Panc1 (cell line): ENCODE measurements around the gene ACCS. TPM values are rescaled to one million over a fixed set of nuclear protein-coding genes. Genes with fewer than 3 reads are reported as not detected.

Experiments used
- ATAC-seq: fragments of 200-7000 bp; cut with Tn5 transposase; 2 replicates; pipeline ENCODE4 v1.9.1; 2020; ENCODE audit warnings: mild to moderate bottlenecking, moderate library complexity
- BruUV-seq: library from RNA; stranded (reverse); fragments of 400-500 nt; replicated peaks from 2 replicates; lab custom pipeline; 2021; lab: Mats Ljungman, UMichigan
- CTCF ChIA-PET: fragments of 300-600 bp; sonication (Branson Sonifier 250); formaldehyde crosslinking; loops from one replicate; lab custom pipeline; 2022; ENCODE audit warnings: antibody characterized with exemption; lab: Charles Lee
- POLR2A ChIA-PET: fragments of 300-600 bp; sonication (Branson Sonifier 250); formaldehyde crosslinking; loops from one replicate; lab custom pipeline; 2022; ENCODE audit warnings: antibody characterized with exemption; lab: Charles Lee
- DNase-seq: peaks from one replicate; pipeline ENCODE4 v3.0.0-alpha.2; 2010; ENCODE audit warnings: low read depth, low spot score
- H3K27ac ChIP-seq: 2 replicates; pipeline ENCODE4 v1.5.1; 2011; ENCODE audit warnings: mild to moderate bottlenecking, low read length, inconsistent platforms
- H3K27me3 ChIP-seq: fragments of 200-500 bp; sonication (Bioruptor generic); 2 replicates; pipeline ENCODE4 v1.6.0; 2014; ENCODE audit warnings: low read length, inconsistent platforms; ENCODE audit not compliant: control insufficient read depth, insufficient read depth
- H3K36me3 ChIP-seq: fragments of 200-500 bp; sonication (Bioruptor generic); 2 replicates; pipeline ENCODE4 v1.5.1; 2014; ENCODE audit warnings: inconsistent platforms, mild to moderate bottlenecking, low read length, moderate library complexity; ENCODE audit not compliant: control insufficient read depth, insufficient read depth
- H3K4me1 ChIP-seq: 2 replicates; pipeline ENCODE4 v1.5.1; 2011; ENCODE audit warnings: inconsistent platforms, mild to moderate bottlenecking, low read length, moderate library complexity; ENCODE audit not compliant: control insufficient read depth, insufficient read depth
- H3K4me3 ChIP-seq, 2 experiments: 2 replicates each; pipeline ENCODE4 v1.5.1; 2011 to 2012; ENCODE audit warnings: low read depth in 2 of 2, low read length in 2 of 2, mild to moderate bottlenecking in 2 of 2, inconsistent platforms in 1 of 2, moderate library complexity in 1 of 2
- H3K9me3 ChIP-seq: fragments of 200-500 bp; sonication (Bioruptor generic); 2 replicates; pipeline ENCODE4 v1.5.1; 2014; ENCODE audit warnings: low read depth, mild to moderate bottlenecking, inconsistent platforms, low read length, moderate library complexity; ENCODE audit not compliant: control insufficient read depth, insufficient read depth
- POLR2AphosphoS5 ChIP-seq: IDR thresholded peaks from 2 replicates; pipeline ENCODE4 v1.6.1; 2012; ENCODE audit warnings: mild to moderate bottlenecking, low read depth, low read length, moderate library complexity
- SIN3A ChIP-seq: IDR thresholded peaks from 2 replicates; pipeline ENCODE4 v1.6.1; 2012; ENCODE audit warnings: low read depth, mild to moderate bottlenecking, low read length, moderate library complexity, borderline replicate concordance; ENCODE audit not compliant: insufficient read depth
- TCF7L2 ChIP-seq: IDR thresholded peaks from 2 replicates; pipeline ENCODE4 v1.6.1; 2011; ENCODE audit warnings: mild to moderate bottlenecking, low read depth, low read length, inconsistent platforms
- in situ Hi-C: cut with HindIII; loops from 2 replicates; pipeline ENCODE4 v1.10.0; 2016; ENCODE audit warnings: low sequenced_read_pairs, low pct_unique_long_range_greater_than_20kb
- intact Hi-C: fragments of 100-400 bp; cut with micrococcal nuclease; formaldehyde crosslinking; loops from one replicate; pipeline ENCODE4 v1.10.0; 2022; ENCODE audit not compliant: unreplicated experiment
- total RNA-seq: library from RNA; stranded (reverse); gene quantifications from one replicate; pipeline ENCODE4 v1.2.1, GENCODE V29; 2021; ENCODE audit not compliant: unreplicated experiment
- TF ChIP-seq, protein P1 (sequence below): fragments of 450-650 bp; IDR thresholded peaks from 2 replicates; pipeline ENCODE4 v1.5.1; 2017; ENCODE audit warnings: mild to moderate bottlenecking
- TF ChIP-seq, protein P2 (sequence below), 2 experiments: IDR thresholded peaks; 2 replicates each; pipeline ENCODE4 v1.6.1; 2011 to 2012; ENCODE audit warnings: low read depth in 2 of 2, control low read depth in 1 of 2, low read length in 1 of 2, mild to moderate bottlenecking in 1 of 2, moderate library complexity in 1 of 2; ENCODE audit not compliant: insufficient read depth in 1 of 2

ACCS gene
- total RNA-seq, 1 experiment from 2014 or later, result 38.0 TPM

DNA sequence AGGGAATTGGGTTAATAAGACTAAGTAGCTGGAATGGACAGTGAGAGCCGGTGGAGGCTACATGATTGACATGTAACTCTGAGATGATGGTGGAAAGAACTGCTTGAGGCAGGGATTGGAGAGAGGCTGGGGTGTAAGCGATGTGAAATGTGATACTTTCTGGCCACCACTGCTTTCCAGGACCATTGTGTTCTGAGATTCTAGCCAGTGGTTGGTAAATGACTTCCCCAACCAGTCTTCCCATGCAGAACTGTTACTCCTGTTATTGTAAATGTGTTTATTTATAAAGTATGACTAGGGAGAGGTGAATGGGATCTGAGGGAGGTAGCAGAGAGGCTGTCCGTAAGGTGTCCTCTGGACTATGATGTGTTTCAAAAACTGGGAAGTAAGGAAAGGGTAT is 47.5 kb downstream of the ACCS start:
- H3K9me3 ChIP-seq, result no peaks in the 10 kb centered on the region
- intact Hi-C loops, result no loop called here

DNA sequence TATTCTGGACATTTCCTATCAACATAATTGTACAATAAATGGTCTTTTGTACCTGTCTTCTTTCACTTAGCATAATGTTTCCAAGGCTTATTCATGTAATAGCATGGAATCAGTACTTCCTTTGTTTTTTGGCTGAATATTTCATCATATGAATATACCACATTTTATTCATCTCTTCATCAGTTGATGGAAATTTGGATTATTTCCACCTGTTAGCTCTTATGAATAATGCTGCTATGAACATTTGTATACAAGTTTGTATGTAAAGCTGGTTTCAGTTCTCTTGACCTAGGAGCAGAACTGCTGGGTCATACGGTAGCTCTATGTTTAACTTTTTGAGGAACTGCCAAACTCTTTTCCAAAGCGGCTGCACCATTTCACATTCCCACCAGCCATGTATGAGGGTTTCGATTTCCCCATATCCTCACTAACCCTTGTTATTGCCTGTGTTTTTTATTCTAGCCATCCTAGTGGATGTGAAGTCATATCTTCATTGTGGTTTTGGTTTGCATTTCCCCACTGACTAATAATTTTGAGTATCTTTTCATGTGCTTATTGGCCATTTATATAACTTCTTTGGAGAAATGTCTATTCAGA is 50.3 kb downstream of the ACCS start:
- no peak for ATAC-seq
- Histone ChIP-seq H3K27me3 (no peaks in the 10 kb centered on the region), H3K4me1 (no peaks in the 10 kb centered on the region), H3K9me3 (no peaks in the 10 kb centered on the region), H3K4me3 (no peak overlapping the region), H3K27ac (no peak overlapping the region), H3K36me3 (no peaks in the 10 kb centered on the region; the same call in 1 of the 2 replicates)
- no TSS peak for BruUV-seq
- CTCF ChIA-PET, result no interaction called here
- intact Hi-C loops (no loop called here), in situ Hi-C loops (no loop called here)
- DNase-seq, result no peak
- POLR2A ChIA-PET, result interaction anchor here (0.7 kb wide), 1 partner anchor 265 kb away, joined by 6 read pairs; no protein-coding TSS in a partner anchor
- TF ChIP-seq TCF7L2 (no peak), SIN3A (no peak), POLR2AphosphoS5 (no peak)
- TF ChIP-seq, protein P1, sequence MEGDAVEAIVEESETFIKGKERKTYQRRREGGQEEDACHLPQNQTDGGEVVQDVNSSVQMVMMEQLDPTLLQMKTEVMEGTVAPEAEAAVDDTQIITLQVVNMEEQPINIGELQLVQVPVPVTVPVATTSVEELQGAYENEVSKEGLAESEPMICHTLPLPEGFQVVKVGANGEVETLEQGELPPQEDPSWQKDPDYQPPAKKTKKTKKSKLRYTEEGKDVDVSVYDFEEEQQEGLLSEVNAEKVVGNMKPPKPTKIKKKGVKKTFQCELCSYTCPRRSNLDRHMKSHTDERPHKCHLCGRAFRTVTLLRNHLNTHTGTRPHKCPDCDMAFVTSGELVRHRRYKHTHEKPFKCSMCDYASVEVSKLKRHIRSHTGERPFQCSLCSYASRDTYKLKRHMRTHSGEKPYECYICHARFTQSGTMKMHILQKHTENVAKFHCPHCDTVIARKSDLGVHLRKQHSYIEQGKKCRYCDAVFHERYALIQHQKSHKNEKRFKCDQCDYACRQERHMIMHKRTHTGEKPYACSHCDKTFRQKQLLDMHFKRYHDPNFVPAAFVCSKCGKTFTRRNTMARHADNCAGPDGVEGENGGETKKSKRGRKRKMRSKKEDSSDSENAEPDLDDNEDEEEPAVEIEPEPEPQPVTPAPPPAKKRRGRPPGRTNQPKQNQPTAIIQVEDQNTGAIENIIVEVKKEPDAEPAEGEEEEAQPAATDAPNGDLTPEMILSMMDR, result no peak
- TF ChIP-seq, protein P2, sequence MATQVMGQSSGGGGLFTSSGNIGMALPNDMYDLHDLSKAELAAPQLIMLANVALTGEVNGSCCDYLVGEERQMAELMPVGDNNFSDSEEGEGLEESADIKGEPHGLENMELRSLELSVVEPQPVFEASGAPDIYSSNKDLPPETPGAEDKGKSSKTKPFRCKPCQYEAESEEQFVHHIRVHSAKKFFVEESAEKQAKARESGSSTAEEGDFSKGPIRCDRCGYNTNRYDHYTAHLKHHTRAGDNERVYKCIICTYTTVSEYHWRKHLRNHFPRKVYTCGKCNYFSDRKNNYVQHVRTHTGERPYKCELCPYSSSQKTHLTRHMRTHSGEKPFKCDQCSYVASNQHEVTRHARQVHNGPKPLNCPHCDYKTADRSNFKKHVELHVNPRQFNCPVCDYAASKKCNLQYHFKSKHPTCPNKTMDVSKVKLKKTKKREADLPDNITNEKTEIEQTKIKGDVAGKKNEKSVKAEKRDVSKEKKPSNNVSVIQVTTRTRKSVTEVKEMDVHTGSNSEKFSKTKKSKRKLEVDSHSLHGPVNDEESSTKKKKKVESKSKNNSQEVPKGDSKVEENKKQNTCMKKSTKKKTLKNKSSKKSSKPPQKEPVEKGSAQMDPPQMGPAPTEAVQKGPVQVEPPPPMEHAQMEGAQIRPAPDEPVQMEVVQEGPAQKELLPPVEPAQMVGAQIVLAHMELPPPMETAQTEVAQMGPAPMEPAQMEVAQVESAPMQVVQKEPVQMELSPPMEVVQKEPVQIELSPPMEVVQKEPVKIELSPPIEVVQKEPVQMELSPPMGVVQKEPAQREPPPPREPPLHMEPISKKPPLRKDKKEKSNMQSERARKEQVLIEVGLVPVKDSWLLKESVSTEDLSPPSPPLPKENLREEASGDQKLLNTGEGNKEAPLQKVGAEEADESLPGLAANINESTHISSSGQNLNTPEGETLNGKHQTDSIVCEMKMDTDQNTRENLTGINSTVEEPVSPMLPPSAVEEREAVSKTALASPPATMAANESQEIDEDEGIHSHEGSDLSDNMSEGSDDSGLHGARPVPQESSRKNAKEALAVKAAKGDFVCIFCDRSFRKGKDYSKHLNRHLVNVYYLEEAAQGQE (IDR thresholded peaks at IDR 0.05; ENCODE audit: insufficient read depth in 1 of 2, low read depth in 2 of 2, low read length in 1 of 2), result no peak

More for the DNA sequence above, 47.5 kb downstream of the ACCS start:
- no peak for DNase-seq
- Histone ChIP-seq H3K27ac (no peak overlapping the region), H3K27me3 (no peaks in the 10 kb centered on the region), H3K4me1 (no peaks in the 10 kb centered on the region), H3K36me3 (no peaks in the 10 kb centered on the region; the same call in 1 of the 2 replicates), H3K4me3 (no peak overlapping the region)
- ATAC-seq, result no peak
- ChIA-PET POLR2A (no interaction called here), CTCF (no interaction called here)
- TF ChIP-seq, protein P2 (IDR thresholded peaks at IDR 0.05; ENCODE audit: insufficient read depth in 1 of 2, low read depth in 2 of 2, low read length in 1 of 2), result no peak
- TF ChIP-seq TCF7L2, result no peak
- no peak for TF ChIP-seq SIN3A
- no peak for TF ChIP-seq POLR2AphosphoS5
- TF ChIP-seq, protein P1, result no peak
- no TSS peak for BruUV-seq
- in situ Hi-C loops, result no loop called here
